NCI-H2171 treated with DMSO at 0.1 percent for 48 hours (cell line): Measurements from ENCODE around the gene TOE1.
"Not testable (repeated sequence)": the region's sequence is repeated elsewhere in the genome, so short reads cannot be mapped to it uniquely, and the experiment has no call there.

Source experiments
- DNase-seq: peaks from one replicate; lab custom pipeline; 2025; lab: John Stamatoyannopoulos, UW

The TOE1 gene

GRCh38 chr1:45339789-45340558 lies at the start of gene TOE1, which contains the start of gene MUTYH:
Gene TOE1, plus strand, starts transcription at chr1:45340170. Its CDS starts 83 bp downstream, at chr1:45340253.
Gene MUTYH, minus strand, starts transcription at chr1:45340440. Its CDS starts 5,935 bp downstream, at chr1:45334505.
- DNase-seq = peak; percentile 95

DNA sequence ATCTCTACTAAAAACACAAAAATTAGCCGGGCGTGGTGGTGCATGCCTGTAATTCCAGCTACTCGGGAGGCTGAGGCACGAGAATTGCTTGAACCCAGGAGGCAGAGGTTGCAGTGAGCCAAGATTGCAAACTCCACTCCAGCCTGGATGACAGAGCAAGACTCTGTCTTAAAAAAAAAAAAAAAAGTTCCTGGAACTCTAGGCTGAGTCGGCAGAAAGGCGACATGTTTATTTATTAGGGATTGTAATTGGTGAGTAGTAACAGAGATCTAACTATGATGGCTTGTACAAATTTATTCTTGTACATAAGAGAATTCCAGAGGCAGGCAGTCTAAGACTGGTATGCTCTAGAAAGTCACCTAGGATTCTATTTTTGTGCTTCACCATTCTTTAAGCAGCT lies 49.0 kb upstream of the TOE1 start:
- not testable (repeated sequence) for DNase-seq

- DNase-seq = no peak
Measured at GRCh38 chr1:45291716-45292115, 48.3 kb upstream of the TOE1 start.

GRCh38 chr1:45297666-45298356 lies 42.2 kb upstream of the TOE1 start:
- no peak for DNase-seq

DNA sequence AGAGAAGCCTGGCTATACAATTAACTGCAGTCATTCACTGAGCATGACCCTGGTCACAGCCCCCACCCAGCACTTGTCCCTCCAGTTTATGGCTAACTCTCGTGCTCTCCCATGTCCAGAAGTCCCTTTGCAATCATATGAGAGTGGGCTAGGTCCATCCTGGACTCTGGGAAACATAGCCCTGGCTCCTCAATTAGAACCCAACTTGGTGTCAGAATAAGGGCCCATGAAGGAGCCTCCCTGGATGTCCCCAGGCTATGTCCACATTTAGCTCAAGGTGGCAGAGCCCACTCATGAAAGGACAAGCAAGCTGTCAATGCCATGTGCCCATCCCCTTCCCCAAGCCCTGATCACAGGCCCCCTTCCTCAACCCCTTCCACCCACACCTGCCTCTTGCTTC lies 40.7 kb upstream of the TOE1 start:
- DNase-seq = no peak

GRCh38 chr1:45299981-45300668 lies 39.8 kb upstream of the TOE1 start:
- peak; percentile 73 for DNase-seq

GRCh38 chr1:45300669-45300997 lies 39.3 kb upstream of the TOE1 start:
- DNase-seq = no peak

- DNase-seq = no peak
Measured at GRCh38 chr1:45302505-45303150, 37.3 kb upstream of the TOE1 start.

DNA sequence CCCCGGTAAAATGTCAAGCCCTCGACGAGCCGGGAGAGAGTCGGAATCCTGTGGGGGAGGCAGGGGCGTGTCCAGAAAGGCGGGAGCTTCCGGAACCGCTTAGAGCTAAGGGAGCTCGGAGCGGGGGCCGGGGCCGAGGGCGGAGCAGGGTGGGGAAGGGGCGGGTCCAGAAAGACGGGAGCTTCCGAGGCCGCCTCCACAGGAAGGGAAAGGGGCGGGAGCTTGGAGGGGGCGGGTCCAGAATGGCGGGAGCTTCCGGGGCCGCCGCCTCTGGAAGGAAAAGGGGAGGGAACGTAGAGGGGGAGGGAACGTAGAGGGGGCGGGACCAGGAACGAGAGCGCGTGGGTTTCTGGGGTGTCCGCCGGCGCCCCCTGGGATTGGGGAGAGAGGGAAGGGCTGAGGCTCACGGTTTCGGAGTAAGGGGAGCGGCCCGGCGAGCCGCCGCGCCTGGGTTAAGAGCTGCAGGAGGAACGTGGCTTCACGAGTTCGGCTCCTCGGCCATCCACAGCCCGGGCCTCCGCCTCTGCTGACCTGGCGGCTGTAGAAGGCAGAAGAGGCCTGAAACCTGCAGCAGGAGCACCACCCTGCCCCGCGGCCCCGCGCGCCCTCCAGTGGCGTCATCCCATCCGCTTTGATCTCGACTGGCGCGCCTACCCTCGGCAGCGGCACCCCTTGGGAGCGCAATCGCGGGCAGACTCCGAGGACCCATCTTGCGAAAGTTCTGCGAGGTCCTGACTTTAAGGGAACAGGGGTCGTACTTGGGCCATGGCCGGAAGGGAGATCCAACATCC lies 36.3 kb upstream of the TOE1 start:
- peak; percentile 98 for DNase-seq

DNA sequence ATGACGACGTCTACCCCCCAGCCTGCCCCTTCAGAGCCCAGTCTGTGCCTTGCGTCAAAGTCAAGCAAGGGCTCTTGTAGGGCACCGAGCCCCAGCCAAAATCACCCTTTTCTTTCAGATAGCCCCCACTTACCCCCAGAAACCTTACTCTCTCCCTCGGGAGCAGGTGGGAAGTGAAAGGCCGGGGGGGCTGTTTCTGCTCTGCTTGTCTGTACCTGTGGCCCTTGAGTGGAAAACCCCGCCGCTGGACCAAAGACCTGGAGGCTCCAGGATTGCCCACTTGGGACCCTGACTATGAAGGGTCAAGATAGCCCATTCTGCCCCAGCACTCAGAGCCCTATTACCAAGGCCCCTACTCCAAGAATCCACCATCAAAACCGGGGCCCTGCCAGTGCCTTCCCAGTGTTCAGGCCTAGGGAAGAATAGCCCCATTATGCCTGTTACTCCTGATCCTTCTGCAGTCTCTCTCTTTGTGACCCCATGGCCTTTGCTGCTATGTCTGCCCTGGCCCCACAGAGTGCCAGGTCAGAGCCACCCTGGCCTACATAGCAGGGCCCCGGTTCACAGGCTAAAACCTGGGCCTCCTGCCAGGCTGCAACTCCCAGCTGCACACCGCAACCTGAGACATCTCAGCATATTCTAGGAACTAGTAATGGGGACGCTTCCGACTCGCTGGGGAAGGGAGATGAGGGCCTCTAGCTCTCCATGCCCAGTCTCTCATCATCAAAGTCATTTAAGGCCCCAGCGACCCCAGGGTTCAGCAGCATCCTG lies 35.5 kb upstream of the TOE1 start:
- peak; percentile 82 for DNase-seq

DNA sequence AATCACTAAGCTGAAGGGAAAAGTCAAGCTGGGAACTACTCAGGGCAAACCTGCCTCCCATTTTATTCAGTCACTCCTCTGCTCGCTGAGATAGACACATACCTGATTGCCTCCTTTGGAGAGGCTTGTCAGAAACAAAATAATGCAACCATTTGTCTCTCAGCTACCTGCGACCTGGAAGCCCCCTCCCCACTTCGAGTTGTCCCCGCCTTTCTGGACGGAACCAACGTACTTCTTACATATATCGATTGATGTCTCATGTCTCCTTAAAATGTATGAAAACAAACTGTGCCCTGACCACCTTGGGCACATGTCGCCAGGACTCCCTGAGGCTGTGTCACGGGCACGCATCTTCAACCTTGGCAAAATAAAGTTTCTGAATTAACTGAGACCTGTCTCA lies 34.7 kb upstream of the TOE1 start:
- no peak for DNase-seq

GRCh38 chr1:45306319-45306718 lies 33.7 kb upstream of the TOE1 start:
- no peak for DNase-seq

GRCh38 chr1:45306905-45307304 lies 33.1 kb upstream of the TOE1 start:
- DNase-seq = no peak

DNA sequence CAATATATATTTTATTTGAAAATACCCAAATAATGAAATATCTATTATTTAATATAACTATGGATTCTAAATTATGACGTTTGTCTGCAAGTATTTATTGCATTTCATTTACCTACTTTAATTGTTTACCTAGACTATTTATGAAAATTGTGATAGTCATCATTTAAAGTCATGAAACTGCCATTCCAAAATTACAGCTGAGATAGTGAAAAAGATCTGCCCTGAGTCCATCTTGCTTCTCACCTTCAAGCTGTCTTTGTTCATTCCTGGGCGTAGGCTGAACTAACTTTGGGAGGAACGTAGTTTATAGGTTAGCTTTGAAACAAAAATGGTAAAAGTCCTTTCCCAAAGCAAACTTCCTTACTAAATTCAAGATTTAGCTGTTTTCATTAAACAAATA lies 25.7 kb upstream of the TOE1 start:
- DNase-seq = no peak

DNA sequence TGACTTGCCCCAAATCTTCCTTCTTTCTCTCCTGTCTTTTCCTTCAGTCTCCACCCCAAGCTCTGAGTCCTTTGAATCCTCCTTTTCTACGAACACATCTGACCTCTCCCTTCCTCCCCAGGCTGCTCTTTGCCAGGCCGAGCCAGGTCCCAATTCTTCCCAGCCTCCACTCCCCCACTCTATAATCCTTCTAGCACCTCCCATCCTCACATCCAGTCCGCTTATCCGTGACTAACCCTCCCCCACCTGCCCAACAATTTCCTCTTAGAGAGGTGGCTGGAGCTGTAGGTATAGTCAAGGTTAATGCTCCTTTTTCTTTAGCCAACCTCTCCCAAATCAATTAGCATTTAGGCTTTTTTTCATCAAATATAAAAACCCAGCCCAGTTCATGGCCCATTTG lies 22.8 kb upstream of the TOE1 start:
- no peak for DNase-seq

GRCh38 chr1:45319761-45320160 lies 20.2 kb upstream of the TOE1 start:
- DNase-seq = no peak

GRCh38 chr1:45321444-45321843 lies 18.5 kb upstream of the TOE1 start:
- DNase-seq = no peak

- DNase-seq = no peak
Measured at GRCh38 chr1:45322486-45323040, 17.4 kb upstream of the TOE1 start.

DNA sequence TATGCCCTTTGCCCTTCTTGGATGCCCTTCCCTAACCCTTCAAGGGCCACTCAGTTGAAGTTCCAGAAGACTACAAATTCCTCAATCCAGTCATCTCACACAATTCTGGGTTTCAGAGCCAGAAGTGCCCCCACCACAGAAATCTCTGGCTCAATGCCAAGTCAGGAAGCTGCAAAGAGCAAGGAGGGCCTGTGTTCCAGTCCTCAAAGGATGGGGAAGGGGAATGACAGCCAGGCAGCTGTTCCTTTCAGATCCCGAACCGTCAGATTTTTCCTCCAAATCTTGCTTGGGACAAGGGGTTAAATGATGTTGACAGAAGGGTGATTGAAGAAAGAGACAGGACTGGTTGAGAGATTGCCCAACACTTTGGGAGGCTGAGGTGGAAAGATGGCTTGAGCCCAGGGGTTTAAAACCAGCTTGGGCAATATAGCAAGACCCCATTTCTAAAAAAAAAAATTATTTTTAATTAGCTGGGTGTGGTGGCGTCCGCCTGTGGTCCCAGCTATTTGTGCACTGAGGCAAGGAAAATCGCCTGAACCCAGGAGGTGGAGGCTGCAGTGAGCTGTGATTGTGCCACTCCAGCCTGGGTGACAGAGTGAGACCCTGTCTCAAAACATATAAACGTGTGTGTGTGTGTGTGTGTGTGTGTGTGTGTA lies 14.0 kb upstream of the TOE1 start:
- no peak for DNase-seq
